Measurements from ENCODE around the gene HEXA.

The HEXA gene

DNA sequence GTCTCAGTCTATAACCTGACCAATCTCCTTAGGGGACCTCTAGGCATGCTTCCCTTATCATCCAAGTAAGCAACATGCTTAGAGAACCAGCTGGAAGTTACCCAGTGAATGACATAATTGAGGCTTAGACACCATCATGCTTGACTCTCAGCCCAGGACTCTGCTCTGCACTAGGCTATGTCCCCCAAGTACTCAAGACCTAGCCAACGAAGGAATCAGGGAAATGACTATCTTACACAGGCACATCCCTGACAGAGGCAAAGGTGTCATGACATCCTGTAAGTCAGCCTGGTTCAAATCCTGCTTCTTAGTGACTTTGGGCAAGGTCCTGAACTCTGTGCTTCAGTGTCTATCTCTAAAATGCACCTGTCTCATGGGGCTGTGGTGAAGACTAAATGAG lies 31.2 kb downstream of the HEXA start:
- Histone ChIP-seq H3K4me2 (ENCODE audit: low read depth, low read length, poor library complexity, severe bottlenecking) (no peak overlapping the region), H3K9me3 (ENCODE audit: insufficient read depth, low read length) (no peaks in the 10 kb centered on the region), H3K9me2 (replicated peaks; ENCODE audit: insufficient read depth, low read length) (no peaks in the 10 kb centered on the region), H3F3A (ENCODE audit: insufficient read depth) (no peaks in the 10 kb centered on the region), H3K36me3 (ENCODE audit: low read length) (no peaks in the 10 kb centered on the region), H3K27me3 (ENCODE audit: low read length) (no peaks in the 10 kb centered on the region), H3K9ac (ENCODE audit: low read length) (no peak overlapping the region), H2AFZ (ENCODE audit: low read depth, low read length, severe bottlenecking) (no peak overlapping the region), H3K27ac (ENCODE audit: low read depth, low read length) (no peak overlapping the region), H4K20me1 (ENCODE audit: low read depth, low read length) (no peaks in the 10 kb centered on the region), H3K79me2 (ENCODE audit: insufficient read depth, low read length) (no peaks in the 10 kb centered on the region), H3K4me3 (ENCODE audit: insufficient read depth, low read length, poor library complexity, severe bottlenecking) (no peak overlapping the region)
- TF ChIP-seq, protein P1, sequence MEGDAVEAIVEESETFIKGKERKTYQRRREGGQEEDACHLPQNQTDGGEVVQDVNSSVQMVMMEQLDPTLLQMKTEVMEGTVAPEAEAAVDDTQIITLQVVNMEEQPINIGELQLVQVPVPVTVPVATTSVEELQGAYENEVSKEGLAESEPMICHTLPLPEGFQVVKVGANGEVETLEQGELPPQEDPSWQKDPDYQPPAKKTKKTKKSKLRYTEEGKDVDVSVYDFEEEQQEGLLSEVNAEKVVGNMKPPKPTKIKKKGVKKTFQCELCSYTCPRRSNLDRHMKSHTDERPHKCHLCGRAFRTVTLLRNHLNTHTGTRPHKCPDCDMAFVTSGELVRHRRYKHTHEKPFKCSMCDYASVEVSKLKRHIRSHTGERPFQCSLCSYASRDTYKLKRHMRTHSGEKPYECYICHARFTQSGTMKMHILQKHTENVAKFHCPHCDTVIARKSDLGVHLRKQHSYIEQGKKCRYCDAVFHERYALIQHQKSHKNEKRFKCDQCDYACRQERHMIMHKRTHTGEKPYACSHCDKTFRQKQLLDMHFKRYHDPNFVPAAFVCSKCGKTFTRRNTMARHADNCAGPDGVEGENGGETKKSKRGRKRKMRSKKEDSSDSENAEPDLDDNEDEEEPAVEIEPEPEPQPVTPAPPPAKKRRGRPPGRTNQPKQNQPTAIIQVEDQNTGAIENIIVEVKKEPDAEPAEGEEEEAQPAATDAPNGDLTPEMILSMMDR (IDR thresholded peaks at IDR 0.05; ENCODE audit: insufficient read depth, low read length, poor library complexity, severe bottlenecking): no peak
- no peak for TF ChIP-seq EZH2phosphoT487 (conservative IDR thresholded peaks at IDR 0.05; ENCODE audit: low read length)

DNA sequence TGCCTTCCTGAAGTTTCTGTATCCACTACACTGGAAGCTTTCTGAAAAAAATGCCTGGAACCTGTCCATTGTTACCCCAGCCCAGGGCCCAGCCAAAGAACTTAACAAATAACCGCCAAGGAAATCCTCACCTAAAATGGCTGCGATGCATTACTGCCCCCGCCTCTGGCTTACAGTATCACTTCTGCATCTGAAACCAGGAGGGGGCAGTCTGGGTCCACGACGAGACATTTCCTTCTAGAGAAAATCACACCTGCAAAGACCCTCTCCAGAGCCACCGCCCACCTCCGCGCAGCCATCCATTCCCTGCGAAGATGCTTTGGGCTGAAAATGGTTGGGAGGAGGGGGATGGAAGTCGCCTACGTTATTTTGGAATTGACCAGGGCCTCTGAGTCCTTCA lies 33.4 kb downstream of the HEXA start:
- no peaks in the 10 kb centered on the region for H3K9me2 ChIP-seq (replicated peaks; ENCODE audit: insufficient read depth, low read length)
- H3F3A ChIP-seq (ENCODE audit: insufficient read depth): no peaks in the 10 kb centered on the region
- TF ChIP-seq EZH2phosphoT487 (conservative IDR thresholded peaks at IDR 0.05; ENCODE audit: low read length): no peak
- TF ChIP-seq, protein P1 (IDR thresholded peaks at IDR 0.05; ENCODE audit: insufficient read depth, low read length, poor library complexity, severe bottlenecking): peak; percentile 23
- H2AFZ ChIP-seq (ENCODE audit: low read depth, low read length, severe bottlenecking): no peak overlapping the region
- H3K36me3 ChIP-seq (ENCODE audit: low read length): peaks cover 4% of the 10 kb centered on the region; the same call in 1 of the 2 replicates
- no peaks in the 10 kb centered on the region for H3K79me2 ChIP-seq (ENCODE audit: insufficient read depth, low read length)
- no peak overlapping the region for H3K27ac ChIP-seq (ENCODE audit: low read depth, low read length)
- H3K4me3 ChIP-seq (ENCODE audit: insufficient read depth, low read length, poor library complexity, severe bottlenecking): no peak overlapping the region
- H3K9ac ChIP-seq (ENCODE audit: low read length): no peak overlapping the region
- H4K20me1 ChIP-seq (ENCODE audit: low read depth, low read length): no peaks in the 10 kb centered on the region
- H3K4me2 ChIP-seq (ENCODE audit: low read depth, low read length, poor library complexity, severe bottlenecking): no peak overlapping the region
- no peaks in the 10 kb centered on the region for H3K9me3 ChIP-seq (ENCODE audit: insufficient read depth, low read length)
- no peaks in the 10 kb centered on the region for H3K27me3 ChIP-seq (ENCODE audit: low read length)

DNA sequence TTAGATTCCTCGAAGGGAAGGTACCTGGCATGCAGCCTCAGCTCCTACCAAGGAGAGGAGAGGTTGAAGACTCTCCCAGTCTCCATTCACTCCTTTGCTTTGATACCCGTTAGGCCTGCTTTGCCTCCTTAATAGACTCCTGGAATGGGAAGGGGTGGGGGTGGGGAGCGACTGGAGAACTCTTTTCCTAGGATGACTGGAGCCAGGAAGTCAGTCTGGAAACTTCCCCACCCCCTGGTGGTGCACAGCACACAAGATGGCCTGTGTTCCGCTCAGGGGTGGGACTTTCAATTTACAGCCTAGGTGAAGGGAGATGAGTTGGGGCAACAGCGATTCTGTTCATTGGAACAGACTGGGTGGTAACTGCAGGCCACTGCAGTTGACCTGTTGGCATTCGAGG lies 34.5 kb downstream of the HEXA start:
- peaks cover 4% of the 10 kb centered on the region; the same call in 1 of the 2 replicates for H3K36me3 ChIP-seq (ENCODE audit: low read length)
- no peak overlapping the region for H3K9ac ChIP-seq (ENCODE audit: low read length)
- TF ChIP-seq, protein P1 (IDR thresholded peaks at IDR 0.05; ENCODE audit: insufficient read depth, low read length, poor library complexity, severe bottlenecking): no peak
- no peak for TF ChIP-seq EZH2phosphoT487 (conservative IDR thresholded peaks at IDR 0.05; ENCODE audit: low read length)
- H3K9me3 ChIP-seq (ENCODE audit: insufficient read depth, low read length): no peaks in the 10 kb centered on the region
- H3K27me3 ChIP-seq (ENCODE audit: low read length): no peaks in the 10 kb centered on the region
- H2AFZ ChIP-seq (ENCODE audit: low read depth, low read length, severe bottlenecking): no peak overlapping the region
- no peak overlapping the region for H3K4me3 ChIP-seq (ENCODE audit: insufficient read depth, low read length, poor library complexity, severe bottlenecking)
- no peaks in the 10 kb centered on the region for H3K9me2 ChIP-seq (replicated peaks; ENCODE audit: insufficient read depth, low read length)
- H3K27ac ChIP-seq (ENCODE audit: low read depth, low read length): no peak overlapping the region
- no peaks in the 10 kb centered on the region for H4K20me1 ChIP-seq (ENCODE audit: low read depth, low read length)
- H3K79me2 ChIP-seq (ENCODE audit: insufficient read depth, low read length): no peaks in the 10 kb centered on the region
- no peaks in the 10 kb centered on the region for H3F3A ChIP-seq (ENCODE audit: insufficient read depth)
- no peak overlapping the region for H3K4me2 ChIP-seq (ENCODE audit: low read depth, low read length, poor library complexity, severe bottlenecking)
